Measurements from ENCODE around the gene DCTD.

The DCTD gene

DNA sequence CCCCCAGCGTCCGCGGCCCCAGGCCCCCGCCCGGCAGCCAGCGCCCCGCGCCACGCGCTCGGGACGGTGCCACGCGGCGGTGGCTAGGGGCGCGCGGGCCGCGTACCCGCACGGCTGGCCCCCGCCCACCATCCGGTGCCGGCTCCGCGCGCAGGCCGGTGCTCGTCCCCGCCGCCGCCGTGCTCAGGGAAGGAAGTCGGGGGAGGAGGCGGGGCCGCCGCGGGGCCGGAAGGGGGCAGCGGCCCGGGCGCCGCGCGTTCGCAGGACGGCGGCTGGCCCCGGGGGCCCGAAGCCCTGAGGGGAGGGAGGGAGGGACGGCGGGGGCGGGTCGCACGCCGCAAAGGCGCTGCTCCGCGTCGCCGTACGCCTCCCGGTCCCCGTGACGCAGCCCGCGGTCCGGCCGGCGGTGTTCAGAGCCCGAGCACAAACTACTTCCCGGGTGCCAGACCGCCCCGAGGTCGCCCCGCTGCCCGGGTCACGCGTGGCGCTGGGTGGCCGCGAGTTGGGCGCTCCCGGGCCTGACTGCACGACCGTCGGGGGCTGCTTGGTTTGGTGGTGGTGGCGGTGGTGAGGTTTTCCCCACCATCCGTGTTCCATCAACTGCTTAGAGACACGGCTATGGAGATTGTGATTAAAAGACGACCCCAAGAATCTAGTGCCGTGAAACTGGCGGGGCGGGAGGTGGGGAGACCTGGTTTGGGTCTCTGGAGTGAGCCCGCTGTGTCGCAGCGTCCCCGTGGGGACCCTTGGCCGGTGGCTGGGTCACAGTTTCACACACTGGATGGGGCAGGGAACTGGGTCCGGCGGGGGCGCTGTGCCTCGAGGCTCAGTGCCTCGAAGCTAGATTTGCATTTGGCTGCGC is at the start of gene DCTD:
Gene DCTD, minus strand, starts transcription at position 205 of the 862 bp plus-strand sequence. CDS start 1,818 bp downstream, outside the sequence.
- DNase-seq (ENCODE audit: low spot score), result no peak

GRCh38 chr4:182960746-182961145 is 43.6 kb upstream of the DCTD start:
- DNase-seq (ENCODE audit: low spot score), result no peak

- no peak for DNase-seq (ENCODE audit: low spot score)
Measured at GRCh38 chr4:182960228-182960627, 43.0 kb upstream of the DCTD start.

DNA sequence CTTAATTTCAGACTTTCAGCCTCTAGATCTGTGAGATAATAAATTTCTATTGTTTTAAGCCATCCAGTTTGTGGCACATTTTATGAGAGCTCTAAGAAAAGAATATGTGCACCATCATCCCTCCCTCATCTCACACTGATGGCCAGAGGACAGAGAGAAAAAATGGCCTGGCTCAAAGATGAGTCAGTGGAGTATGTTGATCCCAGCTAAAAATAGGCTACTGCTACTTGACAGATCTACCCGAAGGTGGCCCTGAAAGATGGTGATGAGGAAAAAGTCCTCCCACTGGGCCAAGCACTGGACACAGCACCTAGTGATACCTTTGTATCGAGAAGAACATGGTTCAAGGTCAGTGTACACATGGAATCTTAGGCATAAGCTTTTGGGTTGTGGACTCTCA is 38.2 kb upstream of the DCTD start:
- no peak for DNase-seq (ENCODE audit: low spot score)

GRCh38 chr4:182944484-182945213 is 27.5 kb upstream of the DCTD start:
- DNase-seq (ENCODE audit: low spot score), result no peak

DNA sequence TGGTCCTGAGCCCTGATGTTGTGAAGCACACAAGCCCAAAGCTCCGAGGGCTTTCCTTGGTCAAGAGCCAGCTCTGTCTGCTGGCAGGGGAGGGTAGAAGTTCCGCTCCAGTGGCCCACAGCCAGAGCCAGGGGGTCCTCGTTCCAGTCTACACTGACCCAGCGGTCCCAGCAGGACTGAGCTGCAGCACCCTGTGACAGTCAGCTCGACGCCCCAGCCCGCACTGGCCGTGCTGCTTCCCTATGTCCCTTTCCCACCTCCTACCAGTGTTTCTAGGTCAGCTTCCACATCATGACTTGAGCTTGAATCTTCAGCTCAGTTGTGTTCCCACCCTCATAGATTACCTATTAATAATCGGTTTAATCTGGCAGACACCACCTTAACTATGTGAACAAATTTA is 22.5 kb upstream of the DCTD start:
- no peak for DNase-seq (ENCODE audit: low spot score)

- DNase-seq (ENCODE audit: low spot score), result peak; percentile 18
Measured at GRCh38 chr4:182938205-182938645, 21.0 kb upstream of the DCTD start.

DNA sequence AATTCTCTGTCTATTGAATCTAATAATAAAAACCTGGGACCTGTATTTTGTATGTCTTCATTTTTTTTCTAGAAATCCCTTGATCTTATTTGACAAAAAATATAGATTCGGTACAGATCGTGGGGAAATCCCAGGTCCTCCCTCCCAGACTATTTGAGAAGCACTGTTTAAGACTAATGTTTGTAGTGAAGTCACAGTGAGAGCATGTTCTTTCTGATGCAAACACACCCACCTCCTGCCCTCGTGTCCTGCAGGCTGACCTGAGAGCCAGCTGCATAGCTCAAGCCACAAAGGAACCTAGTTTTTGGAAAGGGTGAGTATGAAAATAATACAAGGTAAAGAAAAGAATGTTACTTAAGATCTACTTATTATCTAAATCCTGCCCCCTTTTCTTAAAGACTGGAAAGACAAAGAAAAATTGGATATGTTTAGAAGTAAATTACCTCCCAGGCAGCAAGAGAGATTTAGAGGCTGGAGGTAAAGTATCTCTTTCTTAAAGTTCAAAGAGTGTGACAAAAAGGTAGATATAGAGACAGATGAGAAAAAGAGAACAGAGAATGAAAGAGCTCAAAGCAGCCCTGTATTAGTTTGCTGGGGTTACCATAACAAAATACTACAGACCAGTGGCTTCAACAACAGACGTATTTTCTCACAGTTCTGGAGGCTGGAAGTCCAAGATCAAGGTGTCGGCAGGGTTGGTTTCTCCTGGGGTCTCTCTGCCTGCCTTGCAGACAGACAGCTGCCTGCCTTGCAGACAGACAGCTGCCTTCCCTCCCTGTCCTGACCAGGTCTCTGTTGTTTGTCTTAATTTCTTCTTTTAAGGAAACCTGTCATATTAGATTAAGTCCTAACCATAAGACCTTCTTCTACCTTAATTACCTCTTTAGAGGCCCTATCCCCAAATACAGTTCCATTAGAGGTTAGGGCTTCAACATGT is 20.4 kb upstream of the DCTD start:
- DNase-seq (ENCODE audit: low spot score), result no peak

- DNase-seq (ENCODE audit: low spot score), result no peak
Measured at GRCh38 chr4:182932651-182933050, 15.5 kb upstream of the DCTD start.

DNA sequence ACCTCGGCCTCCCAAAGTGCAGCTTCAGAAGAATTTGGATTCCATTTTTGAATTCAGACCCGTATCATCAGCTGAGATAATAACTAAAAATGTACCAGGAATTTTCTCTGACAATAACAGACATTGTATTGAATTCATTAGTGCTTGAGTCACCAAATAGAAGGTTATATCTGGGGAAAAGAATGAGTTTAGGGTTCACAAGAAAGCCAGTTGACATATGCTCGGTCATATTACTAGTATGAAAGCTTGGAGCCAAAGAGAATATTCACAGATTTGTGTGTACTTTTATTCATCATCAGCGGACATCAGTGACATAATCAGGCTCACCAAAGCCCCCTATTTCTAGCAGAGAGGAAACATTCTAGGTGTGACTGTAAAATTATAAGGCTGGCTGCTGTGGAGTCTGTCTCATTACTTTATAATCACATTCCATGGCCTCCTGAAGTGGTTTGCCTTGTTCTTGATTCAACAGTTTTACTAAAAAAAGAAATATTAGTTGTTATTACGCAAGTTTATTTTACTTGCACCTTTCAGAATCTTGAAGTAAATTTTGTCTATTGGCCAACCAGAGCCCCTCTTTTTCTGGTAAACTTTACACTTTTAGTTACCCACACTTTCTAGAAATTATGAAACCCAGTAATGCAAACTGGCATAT is 14.6 kb upstream of the DCTD start:
- DNase-seq (ENCODE audit: low spot score), result no peak

GRCh38 chr4:182930889-182931288 is 13.7 kb upstream of the DCTD start:
- DNase-seq (ENCODE audit: low spot score), result no peak

DNA sequence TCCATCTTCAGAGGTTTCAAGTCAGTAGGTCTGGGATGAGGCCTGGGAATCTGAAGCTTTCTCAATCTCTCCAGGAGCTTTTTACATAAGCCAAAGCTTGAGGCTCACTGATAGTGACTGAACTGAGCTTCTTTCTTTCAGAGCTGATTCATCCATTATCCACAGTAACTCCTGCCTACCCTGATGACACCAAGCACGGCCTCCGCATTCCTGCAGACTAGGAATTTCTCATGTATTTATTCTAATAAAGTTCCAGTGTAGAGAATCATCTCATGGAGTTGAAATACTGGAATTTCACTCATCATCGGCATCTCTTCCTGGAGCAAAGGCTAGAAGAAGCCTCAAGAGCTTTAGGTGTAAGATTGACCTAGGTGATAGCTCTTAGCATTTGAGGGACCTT is 12.1 kb upstream of the DCTD start:
- DNase-seq (ENCODE audit: low spot score), result no peak

DNA sequence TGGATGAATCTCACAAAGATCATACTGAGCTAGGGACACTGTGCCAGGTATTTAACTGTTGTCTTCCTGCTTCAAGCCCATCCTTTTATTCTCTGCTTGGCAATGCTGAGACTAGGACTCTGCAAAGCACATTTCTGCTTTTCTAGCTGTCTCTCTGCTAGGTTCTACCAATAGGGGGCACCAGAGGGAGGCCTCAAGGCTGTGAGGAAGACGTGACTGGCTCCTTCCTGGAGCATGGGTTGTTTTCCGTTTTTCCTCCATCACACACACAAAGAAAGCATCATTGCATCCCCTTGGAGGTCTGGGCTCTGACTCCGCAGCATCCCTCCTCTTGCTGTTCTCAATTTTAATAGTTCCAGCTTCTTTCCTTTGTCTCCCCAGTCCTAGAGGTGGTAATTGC is 10.9 kb upstream of the DCTD start:
- no peak for DNase-seq (ENCODE audit: low spot score)

GRCh38 chr4:182927505-182927904 is 10.3 kb upstream of the DCTD start:
- no peak for DNase-seq (ENCODE audit: low spot score)

DNA sequence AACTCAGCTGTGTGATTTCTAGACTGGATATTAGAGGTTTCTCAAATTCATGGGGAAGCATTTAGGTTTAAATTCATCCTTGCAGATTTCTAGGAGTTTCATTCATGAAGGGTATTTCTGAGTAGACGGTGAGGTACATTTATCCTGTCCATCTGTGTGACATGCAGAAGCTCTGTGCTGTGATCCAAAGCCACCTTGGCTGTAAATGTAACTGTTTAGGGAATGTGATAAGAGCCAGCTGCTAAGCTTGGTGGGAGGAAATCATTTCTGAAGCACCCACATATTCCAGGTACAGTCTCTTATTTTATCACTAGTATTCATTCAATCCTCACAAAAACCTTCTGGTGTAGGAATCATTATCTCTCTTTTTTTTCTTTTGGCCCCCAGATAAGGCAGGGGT is 8.7 kb upstream of the DCTD start:
- DNase-seq (ENCODE audit: low spot score), result no peak

- DNase-seq (ENCODE audit: low spot score), result no peak
Measured at GRCh38 chr4:182925298-182925757, 8.1 kb upstream of the DCTD start.

DNA sequence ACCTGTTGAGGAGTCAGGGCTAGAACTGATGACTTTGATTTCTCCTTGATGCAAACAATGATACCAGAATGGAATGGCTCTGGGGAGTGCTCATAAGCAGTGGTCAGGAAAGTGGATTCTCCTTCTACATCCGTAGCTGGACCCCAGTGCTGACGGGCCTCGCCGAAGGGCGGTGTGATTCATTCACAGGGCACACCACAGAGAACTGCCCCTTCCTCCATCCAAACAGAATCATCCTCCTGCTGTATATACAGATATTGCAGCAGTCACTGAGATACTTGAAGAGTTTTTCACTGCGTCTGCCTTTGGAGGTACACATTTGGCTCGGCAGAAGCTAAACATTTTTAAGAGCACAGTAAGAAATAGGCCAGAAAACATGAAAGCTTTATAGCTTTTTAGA is 7.3 kb upstream of the DCTD start:
- no peak for DNase-seq (ENCODE audit: low spot score)

DNA sequence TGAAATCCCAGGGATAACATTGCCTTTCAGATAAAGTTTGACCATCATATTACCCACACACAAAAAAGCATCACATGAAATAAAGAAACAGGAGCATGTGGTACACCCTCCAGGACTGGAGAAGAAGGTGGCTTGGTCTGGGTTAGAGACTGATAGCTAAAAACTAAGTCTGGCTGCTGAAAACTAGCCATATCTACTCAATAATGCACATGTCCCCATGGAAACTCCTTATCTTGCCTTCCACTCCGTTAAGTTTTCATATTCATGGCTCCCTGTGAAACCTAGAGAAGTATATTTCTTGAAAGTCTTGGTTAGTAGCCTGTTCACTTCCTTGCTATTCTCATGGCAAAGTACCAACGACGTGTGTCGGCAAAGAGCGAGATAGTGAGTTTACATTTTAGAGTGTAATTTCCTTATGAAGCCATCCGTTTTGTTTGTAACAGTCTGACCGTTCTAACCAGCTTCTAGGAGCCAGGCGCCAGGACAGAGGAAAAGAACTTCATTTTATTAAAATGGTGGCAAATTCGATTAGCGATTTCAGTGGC is 6.7 kb upstream of the DCTD start:
- no peak for DNase-seq (ENCODE audit: low spot score)

DNA sequence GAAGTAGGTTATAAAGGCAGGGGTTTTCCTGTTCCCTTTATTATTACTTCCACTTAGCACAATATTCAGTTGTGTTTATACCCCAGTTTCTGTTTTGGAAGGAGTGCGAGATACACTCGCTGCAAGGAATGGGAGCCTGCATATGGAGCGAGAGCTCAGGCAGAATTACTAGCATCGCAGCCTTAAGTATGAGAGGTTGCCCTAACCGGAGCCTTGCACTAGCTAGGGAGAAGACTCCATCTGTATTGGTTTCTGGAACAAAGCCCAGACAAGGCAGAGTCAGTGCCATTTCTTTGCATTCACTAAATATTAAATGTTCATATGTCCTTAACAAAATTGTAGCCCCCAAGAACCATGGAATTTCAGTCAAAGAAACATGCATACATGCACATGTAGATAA is 6.2 kb upstream of the DCTD start:
- DNase-seq (ENCODE audit: low spot score), result no peak

DNA sequence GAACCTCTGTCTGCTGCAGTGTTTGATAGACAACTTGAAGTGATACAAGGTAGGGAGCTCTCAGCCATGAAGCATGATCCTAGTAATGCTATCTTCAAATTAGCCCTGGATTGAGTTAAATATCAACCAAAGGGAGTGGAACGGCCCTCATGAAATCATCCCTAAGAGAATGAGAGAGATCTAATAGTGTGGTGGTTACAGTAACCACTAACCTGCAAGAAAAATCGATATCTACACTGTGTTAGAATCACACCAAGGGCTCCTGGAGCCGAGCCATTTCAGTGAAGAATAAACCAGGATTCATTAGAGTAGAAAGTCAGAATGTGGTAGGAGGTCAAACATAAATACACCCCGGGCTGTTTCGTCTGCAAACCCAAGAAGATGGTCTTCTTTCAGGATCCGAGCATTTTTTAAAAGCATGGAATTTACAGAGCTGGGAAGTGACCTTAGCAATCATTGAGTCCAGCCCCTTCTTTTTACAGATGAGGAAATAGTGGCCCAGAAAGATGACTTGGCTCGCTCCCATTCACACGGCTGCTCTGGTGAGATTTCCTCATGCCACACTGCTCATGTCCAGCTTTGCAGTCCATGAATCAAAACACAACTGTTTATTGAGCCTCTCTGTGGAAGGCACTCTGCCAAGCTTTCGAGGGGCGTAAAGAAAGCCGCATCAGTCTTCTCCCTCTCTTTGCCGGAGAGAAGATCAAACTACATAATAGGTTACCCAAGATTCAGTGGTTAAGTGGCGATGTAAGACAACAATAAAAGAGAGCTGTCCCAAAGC is 5.5 kb upstream of the DCTD start:
- no peak for DNase-seq (ENCODE audit: low spot score)

DNA sequence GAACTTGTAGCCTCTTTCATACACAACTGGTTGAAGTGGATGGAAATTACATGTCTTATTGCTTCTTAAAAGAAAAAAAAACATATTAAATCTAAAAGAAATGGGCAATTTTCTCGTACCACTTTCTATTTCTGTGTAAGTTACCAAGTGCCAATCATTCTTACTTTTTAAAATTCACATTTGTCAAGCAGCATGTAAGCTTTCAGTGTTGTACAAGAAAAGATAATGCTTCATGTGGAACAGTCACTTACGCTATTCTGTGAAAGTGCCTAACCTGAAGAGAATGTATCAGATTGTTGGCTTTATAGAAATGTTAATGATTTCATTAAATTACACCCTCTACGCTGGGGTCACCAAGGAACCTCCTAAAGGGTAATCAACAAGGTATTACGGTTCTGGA is 4.4 kb upstream of the DCTD start:
- no peak for DNase-seq (ENCODE audit: low spot score)

Data from HuH-7.5 (cell line).